Hepatocyte (in vitro differentiated cells): ENCODE results near the gene MAD1L1.

Experiments
- CTCF ChIP-seq: fragments of 200-600 bp; sonication (generic); IDR thresholded peaks from 2 replicates; pipeline ENCODE4 v1.5.1; 2016; ENCODE audit warnings: antibody characterized with exemption, mild to moderate bottlenecking; ENCODE audit not compliant: poor library complexity
- EZH2 ChIP-seq: fragments of 200-600 bp; sonication (generic); IDR thresholded peaks from 2 replicates; pipeline ENCODE4 v1.6.1; 2016; ENCODE audit warnings: antibody characterized with exemption, mild to moderate bottlenecking, borderline replicate concordance
- EZH2phosphoT487 ChIP-seq: fragments of 200-600 bp; sonication (generic); IDR thresholded peaks from one replicate; pipeline ENCODE4 v1.6.1; 2018; ENCODE audit warnings: antibody characterized with exemption, mild to moderate bottlenecking, low read depth, moderate library complexity; ENCODE audit not compliant: unreplicated experiment, severe bottlenecking

- TF ChIP-seq CTCF (no peak), EZH2 (no peak), EZH2phosphoT487 (no peak)
Measured at GRCh38 chr7:2032030-2032875, 200.5 kb downstream of the MAD1L1 start.
